ENCODE results near the gene PECR.
"Not testable (repeated sequence)": the region's sequence is repeated elsewhere in the genome, so short reads cannot be mapped to it uniquely, and the experiment has no call there.

Gene PECR

DNA sequence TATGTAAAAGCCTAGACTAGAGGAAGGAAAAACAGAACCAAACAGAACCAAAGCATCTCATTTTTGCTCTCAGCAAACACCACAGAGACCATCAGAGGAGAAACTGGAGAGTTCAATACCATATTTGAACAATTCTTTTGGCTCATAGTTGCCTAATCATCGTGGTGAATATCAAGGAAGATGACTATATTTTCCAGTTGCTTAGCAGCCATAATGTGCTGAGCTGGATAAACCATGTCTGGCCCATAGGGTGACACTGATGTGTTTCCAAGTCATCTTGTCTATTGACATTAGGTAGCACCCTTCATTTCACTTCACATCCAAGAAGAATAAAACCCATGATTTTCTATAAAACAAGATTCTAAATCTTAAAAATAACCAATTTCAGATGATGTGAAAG, 21.6 kb upstream of the PECR start:
- DNase-seq: no peak

DNA sequence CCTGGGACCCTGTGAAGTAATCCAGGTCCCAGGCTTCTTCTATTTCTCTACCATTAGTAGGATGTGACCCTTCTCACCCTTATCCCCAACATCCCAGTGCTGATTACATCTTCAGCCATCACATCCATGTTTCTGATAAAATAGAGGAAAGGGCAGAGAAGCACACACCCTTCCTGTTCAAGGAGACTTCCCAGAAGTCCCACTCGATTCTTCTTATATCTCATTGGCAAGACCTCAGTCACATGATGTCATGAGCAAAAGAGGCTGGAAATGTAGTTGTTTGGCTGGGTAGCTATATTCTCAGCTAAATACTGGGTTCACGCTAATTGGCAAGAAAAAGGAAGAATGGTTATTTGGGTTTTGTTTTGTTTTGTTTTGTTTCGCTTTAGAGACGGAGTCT, 19.5 kb upstream of the PECR start:
- DNase-seq: no peak

DNA sequence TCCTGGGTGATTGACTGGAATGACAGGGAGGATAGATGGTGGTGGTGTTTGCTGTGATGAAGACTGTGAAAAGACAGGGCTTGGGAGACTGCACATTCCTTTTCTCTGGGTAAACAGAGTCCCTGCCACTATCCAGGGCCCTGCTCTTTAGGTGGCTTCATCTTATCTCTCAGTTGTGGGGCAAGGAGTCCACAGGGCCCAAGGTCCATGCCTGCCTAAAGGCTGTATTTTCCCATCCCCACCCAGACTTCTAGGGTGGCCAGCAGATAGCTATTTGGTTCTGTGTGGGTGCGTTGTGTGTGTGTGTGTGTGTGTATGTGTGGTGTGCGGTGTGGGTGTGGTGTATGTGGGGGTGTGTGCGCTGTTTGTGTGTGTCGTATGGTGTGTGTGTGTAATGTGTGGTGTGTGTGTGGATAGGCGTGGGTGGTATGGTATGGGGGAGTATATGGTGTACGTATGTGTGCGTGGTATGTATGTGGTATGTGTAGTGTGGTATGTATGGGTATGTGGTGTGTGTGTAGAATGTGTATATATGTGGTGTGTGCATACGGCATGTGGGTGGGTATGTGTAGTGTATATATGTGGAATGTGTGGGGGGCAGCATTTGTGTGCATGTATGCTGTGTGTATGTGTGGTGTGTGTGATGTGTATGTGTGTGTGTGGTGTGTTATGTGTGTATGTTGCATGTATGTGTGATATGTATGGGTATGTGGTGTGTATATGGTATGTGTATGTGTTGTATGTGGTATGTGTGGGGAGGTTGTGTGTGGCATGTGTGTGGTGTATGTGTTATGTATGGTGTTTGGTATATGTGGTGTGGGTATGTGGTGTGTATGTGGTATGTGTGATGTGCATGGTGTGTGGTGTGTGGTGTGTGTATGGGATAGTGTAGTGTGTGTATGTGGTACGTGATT, 17.1 kb upstream of the PECR start:
- no peak for DNase-seq

DNA sequence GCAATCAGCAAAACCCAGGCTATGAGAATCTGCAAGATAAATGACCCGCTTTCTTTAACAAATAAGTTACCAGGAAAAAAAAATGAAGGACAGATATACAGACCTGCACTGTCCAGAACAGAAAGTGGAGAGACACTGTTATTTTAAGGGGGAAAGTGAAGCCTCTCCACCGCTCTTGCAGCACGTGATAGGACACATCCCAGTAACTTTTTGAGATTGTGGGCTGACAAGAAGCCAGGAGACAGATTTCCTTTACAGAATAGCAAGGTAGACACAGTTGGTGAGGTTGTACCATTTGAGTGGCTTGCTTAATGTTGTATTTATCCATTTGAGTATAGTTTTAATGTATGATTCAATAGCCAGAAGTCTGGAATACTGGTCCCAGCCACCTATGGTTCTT, 13.1 kb upstream of the PECR start:
- DNase-seq: no peak

DNA sequence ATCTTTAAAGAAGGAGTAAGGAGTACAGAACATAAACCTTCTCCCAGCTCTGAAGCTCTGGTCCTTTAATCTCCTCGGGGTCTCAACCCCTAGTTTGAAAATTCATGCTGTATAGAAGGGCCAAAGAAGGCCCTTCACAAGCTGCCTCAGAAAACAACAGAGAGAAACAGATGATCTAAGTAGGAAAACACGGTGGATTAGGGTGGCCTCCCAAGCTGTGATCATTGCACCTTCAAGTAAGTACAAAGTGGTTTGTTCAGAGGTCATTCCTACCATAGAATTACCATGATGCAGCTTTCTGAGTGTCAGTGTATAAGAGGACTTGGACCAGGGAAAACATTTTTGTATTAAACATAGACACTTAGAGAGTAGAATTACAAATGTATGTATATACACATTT, 11.0 kb upstream of the PECR start:
- DNase-seq: no peak

DNA sequence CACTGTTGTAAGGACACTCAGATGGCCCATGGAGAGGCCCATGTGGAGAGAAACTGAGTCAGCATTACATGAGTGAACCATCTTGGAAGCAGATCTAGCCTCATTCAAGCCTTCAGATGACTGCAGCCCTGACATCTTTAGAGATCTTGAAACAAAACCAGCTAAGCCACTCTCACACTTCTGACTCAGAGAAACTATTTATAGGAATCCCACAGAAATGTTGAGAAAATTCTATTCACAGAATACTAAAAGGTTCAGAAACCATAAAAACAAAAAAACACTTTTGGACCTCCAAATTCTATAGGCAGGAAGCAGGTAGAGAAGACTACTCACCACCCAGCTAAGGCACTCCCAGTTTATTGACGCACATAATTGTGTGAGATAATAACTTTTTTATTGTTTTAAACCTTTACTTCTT, 8.8 kb upstream of the PECR start:
- no peak for DNase-seq

DNA sequence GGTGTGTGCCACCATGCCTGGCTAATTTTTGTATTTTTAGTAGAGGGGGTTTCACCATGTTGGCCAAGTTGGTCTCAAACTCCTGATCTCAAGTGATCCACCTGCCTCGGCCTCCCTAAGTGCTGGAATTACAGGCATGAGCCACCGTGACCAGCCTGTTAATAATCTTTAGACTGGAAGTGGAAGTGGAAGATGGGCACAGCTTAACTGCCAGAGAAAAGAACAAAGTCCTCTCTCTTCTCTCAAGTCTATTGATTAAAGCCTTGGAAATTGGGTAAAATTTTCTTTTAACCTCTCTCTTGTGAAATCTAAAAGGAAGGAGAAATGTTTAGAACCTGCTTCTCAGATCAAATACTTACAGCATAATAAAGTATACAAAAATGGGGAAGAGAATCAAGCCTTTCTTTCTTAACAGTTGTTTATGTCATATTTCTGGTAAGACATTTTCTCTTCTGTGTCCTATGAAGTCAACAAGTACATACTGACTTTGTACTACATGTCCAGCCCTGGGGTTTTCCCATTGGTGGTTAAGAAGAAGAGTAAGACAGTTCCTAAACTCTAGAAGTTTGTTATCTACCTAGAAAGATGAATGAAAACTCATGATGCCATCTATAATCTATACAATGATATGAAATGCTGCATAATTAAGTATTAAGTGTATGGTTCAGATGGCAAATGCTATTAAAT, 4.7 kb upstream of the PECR start:
- DNase-seq: peak in 1 of 3 donors; percentile 39

DNA sequence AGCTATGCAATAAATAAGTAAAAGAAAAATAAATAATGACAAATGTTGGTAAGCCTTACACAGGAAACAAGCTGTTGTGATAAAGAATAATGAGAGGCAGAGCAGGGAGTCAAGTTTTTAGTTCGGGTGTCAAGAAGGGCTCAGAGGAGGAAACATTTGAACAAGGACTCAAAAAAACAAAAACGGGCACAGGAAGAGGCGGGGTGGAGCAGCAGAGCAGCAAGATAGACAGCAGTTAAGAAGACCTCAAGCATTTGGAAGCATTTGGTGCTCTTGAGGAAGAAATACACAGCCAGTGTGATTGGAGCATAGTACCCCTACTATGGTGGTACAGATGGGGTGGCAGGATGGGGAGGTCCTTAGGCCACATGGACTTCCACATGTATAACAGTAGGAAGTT, 2.9 kb upstream of the PECR start:
- DNase-seq: no peak

DNA sequence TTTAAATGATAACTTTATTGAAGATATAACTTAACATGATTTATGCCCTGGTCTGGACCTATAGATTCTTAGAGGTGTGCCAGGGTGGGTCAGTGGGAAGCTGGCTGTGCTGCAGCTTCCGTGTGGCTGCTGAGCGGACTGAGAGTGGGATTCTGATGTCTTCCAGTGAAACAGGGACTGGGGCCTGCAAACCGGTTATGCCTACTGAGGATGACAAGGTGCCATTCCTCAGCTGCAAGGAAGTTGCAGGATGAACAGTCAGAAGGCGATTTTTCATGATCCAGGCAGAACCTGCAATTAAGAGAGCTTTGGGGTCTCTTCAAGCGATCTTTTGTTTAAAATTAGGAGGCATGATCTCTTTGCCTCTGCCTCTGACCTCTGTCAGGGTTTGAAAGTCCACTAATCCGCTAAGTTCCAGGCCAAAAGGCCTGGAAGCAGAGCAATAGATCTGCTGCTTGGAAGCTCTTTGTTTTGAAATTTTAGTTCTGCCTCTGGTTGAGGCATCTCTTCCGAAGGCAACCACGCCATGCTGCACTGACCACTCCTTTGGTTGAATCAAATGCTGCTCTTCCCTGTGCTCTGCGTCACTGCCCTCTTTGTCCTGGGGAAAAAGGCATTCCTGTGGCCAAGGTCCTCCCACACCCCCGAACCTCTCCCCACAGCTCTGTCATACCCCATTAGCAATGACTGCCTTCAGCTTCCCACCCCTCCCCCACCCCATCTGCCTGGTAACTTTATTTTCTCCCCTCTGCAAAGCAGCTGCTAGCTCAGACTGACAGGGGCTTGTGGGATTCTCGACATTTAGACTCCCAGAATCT, 2.1 kb upstream of the PECR start:
- DNase-seq: no peak

DNA sequence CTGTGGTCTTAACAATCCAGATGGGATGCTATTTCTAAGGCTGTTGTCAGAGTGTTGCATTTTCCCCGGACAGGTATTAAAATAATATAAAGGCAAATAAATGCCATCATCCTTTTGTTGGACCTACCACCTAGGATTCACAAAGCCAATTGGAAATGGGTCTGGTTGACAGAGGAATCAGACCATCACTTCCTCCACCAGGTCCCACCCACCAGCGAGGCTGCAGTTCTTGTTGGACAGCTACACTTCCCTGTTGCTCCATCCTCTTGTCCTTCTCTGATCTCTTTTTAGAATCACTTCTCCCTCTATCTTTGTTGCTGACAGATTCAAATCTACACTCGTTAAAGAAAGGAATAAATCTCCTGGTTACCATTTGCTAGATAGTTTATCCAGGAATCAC, 1.2 kb upstream of the PECR start:
- peak; percentile 56 to 67 (median 63) for DNase-seq

DNA sequence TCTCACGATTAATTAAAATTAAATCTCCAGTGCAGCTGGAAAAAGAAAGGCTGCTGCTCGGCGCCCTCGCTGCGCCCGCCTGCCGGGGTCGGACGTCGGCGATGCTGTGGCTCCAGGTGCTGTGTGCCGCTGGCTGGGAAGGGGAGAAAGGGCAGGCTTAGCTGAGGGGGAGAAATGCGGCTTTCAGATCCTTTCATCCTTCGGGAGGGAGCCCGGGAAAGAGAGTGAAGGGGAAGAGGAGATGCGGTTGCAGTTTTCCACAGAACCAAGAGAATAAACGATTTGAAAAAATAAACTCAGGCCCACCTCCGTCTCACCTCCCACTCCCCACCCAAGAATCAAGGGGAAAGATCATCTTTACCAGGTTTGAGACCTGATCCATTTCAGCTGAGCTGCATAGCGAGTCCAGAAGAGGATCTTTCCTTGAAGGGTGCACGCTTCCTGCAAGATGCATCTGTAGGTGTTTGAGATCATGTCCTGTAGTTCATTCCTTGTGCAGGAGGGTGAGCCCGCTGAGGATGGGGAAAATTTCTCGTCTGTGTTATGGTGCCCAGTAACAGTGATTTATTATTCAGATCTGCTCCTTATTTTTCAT, 605 bp upstream of the PECR start:
- no peak for DNase-seq

DNA sequence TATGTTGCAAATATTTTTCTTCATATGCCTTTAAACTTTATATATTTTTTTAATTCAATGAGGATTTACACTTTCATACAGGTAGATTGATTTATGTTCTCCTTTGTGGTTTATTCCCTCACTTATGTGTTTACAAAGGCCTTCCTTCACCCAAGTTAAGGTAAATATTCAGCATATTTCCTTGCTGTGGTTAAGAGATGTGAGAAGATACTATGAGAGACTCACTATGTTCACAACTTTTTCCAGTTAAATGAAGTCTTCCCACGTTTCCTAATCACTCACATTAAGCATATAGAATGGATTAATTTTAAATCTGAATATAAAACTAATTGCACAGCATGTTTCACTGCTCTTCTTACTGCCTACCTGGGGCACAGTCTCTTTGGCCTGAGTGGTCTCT, 597 bp downstream of the PECR start:
- DNase-seq: no peak

DNA sequence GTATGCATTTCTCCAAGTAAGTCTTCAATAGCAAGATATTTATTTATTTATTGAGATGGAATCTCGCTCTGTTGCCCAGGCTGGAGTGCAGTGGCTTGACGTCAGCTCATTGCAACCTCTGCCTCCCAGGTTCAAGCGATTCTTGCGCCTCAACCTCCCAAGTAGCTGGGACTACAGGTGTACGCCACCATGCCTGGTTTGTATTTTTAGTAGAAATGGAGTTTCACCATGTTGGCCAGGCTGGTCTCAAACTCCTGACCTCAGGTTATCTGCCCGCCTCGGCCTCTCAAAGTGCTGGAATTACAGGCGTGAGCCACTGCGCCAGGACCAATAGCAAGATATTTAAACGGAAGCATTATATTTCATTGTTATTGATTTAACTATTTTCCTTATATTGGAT, 1.6 kb downstream of the PECR start:
- DNase-seq: not testable (repeated sequence)

DNA sequence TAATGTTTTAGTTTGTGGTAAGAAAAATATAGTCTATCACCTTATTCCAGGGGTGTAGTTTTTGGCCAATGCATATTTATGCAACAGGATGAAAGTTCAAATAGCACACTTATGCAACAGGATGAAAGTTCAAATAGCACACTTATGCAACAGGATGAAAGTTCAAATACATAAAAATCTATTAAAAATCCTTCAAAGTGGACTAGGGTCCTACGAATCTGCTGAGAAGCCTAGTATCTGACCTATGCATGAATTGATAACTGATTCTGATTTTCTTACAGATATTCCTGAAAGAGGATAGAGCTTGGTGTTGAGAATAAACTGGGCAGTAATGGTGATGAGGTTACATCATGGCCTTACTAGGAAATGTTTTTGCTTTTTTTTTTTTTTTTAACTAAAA, 2.8 kb downstream of the PECR start:
- no peak for DNase-seq

DNA sequence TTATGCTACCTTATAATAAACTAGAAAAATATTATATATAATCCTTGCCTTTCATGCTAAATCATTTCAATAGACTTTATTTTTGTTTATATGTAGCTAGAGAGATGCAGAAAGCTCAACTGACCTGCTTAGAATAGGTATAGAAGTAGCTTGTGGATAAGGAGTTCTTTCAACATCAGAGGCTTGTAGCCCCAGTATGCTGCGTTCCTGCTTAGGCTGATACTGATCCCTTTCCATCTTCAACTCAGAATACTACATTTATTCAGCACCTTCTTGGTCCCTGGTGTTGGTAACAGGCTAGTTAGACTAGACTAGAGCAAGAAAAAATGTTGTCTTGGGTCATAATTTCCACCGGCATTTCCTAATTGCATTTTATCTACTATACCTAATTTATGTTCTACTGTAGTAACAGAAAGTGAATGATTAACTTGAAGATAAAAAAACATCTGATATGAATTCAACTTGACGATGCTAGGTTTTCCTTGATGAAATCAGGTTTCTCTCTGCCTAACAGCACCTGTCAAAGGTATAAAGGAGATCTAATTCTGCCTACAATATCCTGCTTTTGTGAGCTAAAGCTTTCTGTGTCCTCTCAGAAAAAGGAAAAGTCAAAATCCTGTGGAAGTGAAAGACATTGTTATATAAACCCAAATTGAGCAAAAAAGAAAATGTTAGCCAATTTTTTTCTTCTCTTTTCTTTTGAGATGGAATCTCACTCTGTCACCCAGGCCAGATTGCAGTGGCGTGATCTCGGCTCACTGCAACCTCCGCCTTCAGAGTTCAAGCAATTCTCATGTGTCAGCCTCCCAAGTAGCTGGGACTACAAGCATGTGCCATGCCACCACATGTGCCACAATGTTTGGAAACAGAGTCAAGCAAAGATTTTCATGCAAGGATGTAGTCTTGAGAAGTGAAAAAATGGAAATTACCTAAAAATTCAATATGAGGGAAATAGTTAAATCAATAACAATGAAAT, 5.8 kb downstream of the PECR start:
- DNase-seq: no peak

DNA sequence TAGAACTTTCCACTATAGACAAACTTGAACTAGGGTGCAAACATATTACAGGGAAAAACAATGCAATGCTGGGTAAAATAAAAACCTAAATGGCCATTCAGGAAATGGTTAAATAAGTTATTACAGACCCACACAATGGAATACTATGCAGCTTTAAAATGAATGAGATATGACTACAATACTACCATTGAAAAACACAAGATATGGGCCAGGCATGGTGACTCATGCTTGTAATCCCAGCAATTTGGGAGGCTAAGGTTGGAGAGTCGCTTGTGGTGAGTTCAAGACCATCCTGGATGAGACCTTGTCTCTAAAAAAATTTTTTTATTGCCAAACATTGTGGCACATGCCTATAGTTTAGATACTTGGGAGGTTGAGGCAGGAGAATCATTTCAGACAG, 6.8 kb downstream of the PECR start:
- DNase-seq: no peak

DNA sequence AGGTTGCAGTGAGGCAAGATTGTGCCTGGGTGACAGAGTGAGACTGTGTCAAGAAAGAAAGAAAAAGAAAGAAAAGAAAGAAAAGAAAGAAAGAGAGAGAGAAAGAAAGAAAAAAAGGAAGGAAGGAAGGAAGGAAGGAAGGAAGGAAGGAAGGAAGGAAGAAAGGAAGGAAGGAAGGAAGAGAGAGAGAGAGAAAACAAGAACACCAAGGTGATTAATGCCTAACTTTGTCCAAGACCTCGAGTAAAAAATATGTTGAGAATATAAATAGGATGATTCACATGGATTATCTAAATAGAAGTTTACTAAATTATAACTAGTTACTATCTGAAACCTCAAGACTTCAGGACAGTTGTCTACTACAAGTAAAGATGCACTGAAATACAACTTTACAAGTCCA, 7.2 kb downstream of the PECR start:
- DNase-seq: no peak

DNA sequence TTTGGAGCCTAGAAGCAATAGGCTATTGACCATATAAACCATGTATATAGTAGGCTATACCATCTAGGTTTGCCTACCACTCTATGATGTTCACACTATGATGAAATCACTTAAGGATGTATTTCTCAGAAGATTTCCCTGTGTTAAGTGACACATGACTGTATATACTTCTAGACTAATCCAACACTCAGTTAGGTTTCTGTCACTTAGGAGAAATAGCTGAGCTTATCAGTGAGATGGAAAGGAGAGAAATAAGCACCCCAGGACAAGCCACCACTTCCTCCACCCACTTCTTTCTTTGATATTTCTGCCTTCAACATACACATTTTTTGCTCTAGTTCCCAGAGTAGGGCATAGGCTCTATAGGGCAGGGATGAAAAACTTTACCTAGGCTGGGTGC, 7.8 kb downstream of the PECR start:
- DNase-seq: no peak

DNA sequence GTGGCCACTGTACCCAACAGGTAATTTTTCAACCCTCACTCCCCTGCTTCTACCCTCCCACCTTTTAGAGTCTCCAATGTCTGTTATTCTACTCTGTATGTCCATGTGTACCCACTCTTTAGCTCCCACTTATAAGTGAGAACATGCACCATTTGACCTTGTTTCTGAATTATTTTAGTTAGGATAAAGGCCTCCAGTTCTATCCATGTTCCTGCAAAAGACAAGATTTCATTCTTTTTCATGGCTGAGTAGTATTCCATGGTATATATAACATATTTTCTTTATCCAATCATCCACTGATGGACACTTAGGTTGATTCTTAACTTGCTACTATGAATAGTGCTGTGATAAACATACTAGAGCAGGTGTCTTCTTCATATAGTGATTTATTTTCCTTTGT, 9.1 kb downstream of the PECR start:
- no peak for DNase-seq

DNA sequence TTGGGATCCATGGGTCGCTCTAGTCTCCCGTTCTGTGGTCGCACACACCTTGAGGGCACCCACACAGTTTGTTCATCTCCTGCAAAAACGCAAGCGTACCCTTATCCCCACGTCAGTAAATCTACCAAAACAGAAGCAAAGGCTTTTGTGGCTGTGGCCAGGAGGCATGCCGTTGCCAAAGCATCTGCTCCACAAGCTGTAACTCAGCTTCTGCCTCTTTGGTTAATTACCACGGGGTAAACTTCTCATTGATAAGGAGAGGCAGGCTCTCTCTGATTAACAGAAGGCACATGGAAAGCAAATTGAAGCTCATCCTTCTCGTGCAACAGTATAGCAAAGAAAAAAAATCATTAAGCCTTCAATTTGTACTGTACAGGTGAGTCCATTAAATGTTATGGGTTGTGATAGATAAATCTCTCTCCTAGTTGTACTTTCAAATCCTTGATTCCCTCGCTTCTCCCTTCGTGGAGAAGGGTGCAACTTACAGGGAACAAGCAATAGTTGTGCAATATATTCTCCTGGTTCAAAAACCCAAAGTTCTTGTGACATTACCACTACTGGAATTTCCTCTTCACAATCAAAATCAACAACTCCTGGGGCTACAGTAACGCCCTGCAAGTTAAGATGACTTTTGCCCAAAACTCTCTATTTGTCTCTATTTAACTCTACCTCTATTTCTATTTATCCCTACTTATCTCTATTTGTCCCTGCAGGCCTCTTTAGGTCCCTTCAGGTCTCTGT, 10.3 kb downstream of the PECR start:
- no peak for DNase-seq

DNA sequence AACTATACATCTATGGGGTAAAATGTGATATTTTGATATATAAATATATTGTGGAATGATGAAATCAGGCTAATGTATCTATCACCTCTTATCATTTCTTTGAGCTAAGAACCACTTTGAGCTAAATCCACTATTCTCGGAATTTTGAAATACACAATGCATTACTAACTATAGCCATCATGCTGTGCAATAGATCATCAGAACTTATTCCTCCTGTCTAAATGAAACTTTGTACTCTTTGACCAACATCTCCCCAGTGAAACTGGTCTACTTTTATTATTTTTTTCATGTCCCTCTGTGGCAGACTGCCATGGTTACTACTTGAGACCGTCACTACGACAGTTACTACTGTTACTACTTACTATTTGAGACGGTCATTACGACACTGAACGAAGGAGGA, 11.4 kb downstream of the PECR start:
- DNase-seq: no peak
